ENCODE data around the gene RXRG.

Gene RXRG

DNA sequence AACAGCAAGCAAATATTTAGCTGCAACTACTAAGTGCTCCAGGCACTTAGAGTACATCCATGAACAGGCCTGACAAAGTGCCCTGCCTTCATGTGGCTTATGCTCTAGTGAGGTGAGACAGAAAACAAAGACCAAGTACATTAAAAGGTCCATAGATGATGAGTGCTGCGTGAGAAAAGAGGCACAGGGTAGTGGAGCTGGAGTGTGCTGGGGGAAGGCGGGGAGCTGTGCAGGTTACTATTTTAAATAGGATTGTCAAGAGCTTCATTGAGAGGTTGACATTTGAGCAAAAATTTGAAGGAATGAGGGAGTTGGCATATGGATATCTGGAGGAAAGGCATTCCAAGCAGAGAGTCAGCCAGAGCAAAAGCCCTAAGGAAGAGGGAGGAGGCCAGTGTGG is 29.3 kb upstream of the RXRG start:
- Histone ChIP-seq H4K20me1 (ENCODE audit: insufficient read depth, low read length) (no peaks in the 10 kb centered on the region; the same call in 1 of the 2 replicates), H3K9ac (ENCODE audit: low read depth, low read length) (no peak overlapping the region), H3K4me1 (ENCODE audit: insufficient read depth, low read length) (no peaks in the 10 kb centered on the region), H3K4me2 (ENCODE audit: insufficient read depth, low read length) (no peak overlapping the region), H3K36me3 (ENCODE audit: insufficient read depth, low read length) (no peaks in the 10 kb centered on the region), H3K9me3 (ENCODE audit: insufficient read depth, low read length, severe bottlenecking) (no peaks in the 10 kb centered on the region), H3K79me2 (ENCODE audit: insufficient read depth, low read length) (no peaks in the 10 kb centered on the region), H3K27ac (ENCODE audit: low read length) (no peak overlapping the region), H2AFZ (ENCODE audit: low read depth, low read length) (no peak overlapping the region), H3K27me3 (ENCODE audit: insufficient read depth, low read length, poor library complexity) (peaks cover 23% of the 10 kb centered on the region), H3K4me3 (ENCODE audit: low read depth in 1 of 2, low read length in 2 of 2) (no peak overlapping the region)
- DNase-seq (no peak), ATAC-seq (ENCODE audit: insufficient read depth, low read depth) (no peak)
- TF ChIP-seq EZH2 (IDR thresholded peaks at IDR 0.05; ENCODE audit: borderline replicate concordance, low read depth, low read length, severe bottlenecking): no peak
- TF ChIP-seq, protein P1, sequence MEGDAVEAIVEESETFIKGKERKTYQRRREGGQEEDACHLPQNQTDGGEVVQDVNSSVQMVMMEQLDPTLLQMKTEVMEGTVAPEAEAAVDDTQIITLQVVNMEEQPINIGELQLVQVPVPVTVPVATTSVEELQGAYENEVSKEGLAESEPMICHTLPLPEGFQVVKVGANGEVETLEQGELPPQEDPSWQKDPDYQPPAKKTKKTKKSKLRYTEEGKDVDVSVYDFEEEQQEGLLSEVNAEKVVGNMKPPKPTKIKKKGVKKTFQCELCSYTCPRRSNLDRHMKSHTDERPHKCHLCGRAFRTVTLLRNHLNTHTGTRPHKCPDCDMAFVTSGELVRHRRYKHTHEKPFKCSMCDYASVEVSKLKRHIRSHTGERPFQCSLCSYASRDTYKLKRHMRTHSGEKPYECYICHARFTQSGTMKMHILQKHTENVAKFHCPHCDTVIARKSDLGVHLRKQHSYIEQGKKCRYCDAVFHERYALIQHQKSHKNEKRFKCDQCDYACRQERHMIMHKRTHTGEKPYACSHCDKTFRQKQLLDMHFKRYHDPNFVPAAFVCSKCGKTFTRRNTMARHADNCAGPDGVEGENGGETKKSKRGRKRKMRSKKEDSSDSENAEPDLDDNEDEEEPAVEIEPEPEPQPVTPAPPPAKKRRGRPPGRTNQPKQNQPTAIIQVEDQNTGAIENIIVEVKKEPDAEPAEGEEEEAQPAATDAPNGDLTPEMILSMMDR (IDR thresholded peaks at IDR 0.05; ENCODE audit: borderline replicate concordance, extremely low read depth, low read length, poor library complexity, severe bottlenecking): no peak

DNA sequence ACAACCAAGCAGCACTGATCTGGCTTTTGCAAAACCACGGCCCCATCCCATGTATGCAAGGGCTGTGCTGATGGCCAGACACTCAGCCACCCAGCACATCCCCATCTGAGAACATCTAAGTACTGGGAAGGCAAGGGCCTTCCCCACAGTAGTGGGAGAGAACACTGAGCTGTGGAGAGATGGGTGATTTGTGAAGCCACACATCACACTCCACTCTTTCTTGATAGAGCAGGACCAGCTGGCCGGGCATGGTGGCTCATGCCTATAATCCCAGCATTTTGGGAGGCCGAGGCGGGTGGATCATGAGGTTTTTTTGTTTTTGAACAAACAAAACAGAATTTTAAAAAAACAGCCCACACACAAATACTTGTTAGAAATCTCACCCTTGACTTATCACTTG is 28.2 kb upstream of the RXRG start:
- H3K4me2 ChIP-seq (ENCODE audit: insufficient read depth, low read length): no peak overlapping the region
- H4K20me1 ChIP-seq (ENCODE audit: insufficient read depth, low read length): no peaks in the 10 kb centered on the region; the same call in 1 of the 2 replicates
- no peaks in the 10 kb centered on the region for H3K9me3 ChIP-seq (ENCODE audit: insufficient read depth, low read length, severe bottlenecking)
- TF ChIP-seq, protein P1 (IDR thresholded peaks at IDR 0.05; ENCODE audit: borderline replicate concordance, extremely low read depth, low read length, poor library complexity, severe bottlenecking): no peak
- TF ChIP-seq EZH2 (IDR thresholded peaks at IDR 0.05; ENCODE audit: borderline replicate concordance, low read depth, low read length, severe bottlenecking): no peak
- no peak for DNase-seq
- H3K9ac ChIP-seq (ENCODE audit: low read depth, low read length): no peak overlapping the region
- ATAC-seq (ENCODE audit: insufficient read depth, low read depth): no peak
- H3K27me3 ChIP-seq (ENCODE audit: insufficient read depth, low read length, poor library complexity): peaks cover 23% of the 10 kb centered on the region
- H3K27ac ChIP-seq (ENCODE audit: low read length): no peak overlapping the region
- H3K36me3 ChIP-seq (ENCODE audit: insufficient read depth, low read length): no peaks in the 10 kb centered on the region
- no peaks in the 10 kb centered on the region for H3K79me2 ChIP-seq (ENCODE audit: insufficient read depth, low read length)
- no peak overlapping the region for H2AFZ ChIP-seq (ENCODE audit: low read depth, low read length)
- no peak overlapping the region for H3K4me3 ChIP-seq (ENCODE audit: low read depth in 1 of 2, low read length in 2 of 2)
- H3K4me1 ChIP-seq (ENCODE audit: insufficient read depth, low read length): no peaks in the 10 kb centered on the region

DNA sequence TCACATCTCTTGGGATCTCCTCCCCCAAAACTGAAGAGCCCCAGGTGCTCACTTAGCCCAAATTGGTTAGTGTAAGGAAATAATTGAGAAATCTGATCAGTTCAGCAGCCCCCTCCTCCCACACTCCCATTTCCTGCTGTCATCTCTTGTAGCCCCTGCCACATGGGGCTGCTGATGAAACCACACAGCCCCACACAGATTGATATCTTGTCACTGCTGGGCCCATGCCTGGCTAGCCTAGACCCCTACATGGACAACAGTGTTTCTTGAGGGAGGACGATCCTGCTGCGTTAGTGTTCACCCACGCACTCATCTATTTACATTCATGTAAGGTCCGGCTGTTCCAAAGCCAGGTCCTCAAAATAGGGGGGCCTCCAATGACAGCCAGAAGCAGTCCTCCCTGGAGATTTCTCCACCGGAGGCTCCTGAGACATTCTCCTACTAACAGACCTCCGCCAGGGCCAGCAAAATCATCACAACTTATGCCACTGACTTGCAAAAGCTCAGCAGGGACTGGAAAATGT is 23.9 kb upstream of the RXRG start:
- Histone ChIP-seq H3K4me2 (ENCODE audit: insufficient read depth, low read length) (no peak overlapping the region), H3K36me3 (ENCODE audit: insufficient read depth, low read length) (no peaks in the 10 kb centered on the region), H3K9me3 (ENCODE audit: insufficient read depth, low read length, severe bottlenecking) (no peaks in the 10 kb centered on the region), H3K9ac (ENCODE audit: low read depth, low read length) (no peak overlapping the region), H3K79me2 (ENCODE audit: insufficient read depth, low read length) (no peaks in the 10 kb centered on the region), H3K4me3 (ENCODE audit: low read depth in 1 of 2, low read length in 2 of 2) (no peak overlapping the region), H4K20me1 (ENCODE audit: insufficient read depth, low read length) (0 out of 2 replicates have a peak, but pooled peaks cover 2% of the 10 kb centered on the region), H2AFZ (ENCODE audit: low read depth, low read length) (no peak overlapping the region), H3K27ac (ENCODE audit: low read length) (no peak overlapping the region), H3K4me1 (ENCODE audit: insufficient read depth, low read length) (no peaks in the 10 kb centered on the region), H3K27me3 (ENCODE audit: insufficient read depth, low read length, poor library complexity) (peaks cover 32% of the 10 kb centered on the region)
- TF ChIP-seq EZH2 (IDR thresholded peaks at IDR 0.05; ENCODE audit: borderline replicate concordance, low read depth, low read length, severe bottlenecking): no peak
- TF ChIP-seq, protein P1 (IDR thresholded peaks at IDR 0.05; ENCODE audit: borderline replicate concordance, extremely low read depth, low read length, poor library complexity, severe bottlenecking): no peak
- ATAC-seq (ENCODE audit: insufficient read depth, low read depth): no peak
- DNase-seq: no peak
